Measurements from ENCODE around the gene FAM110A.
A peak's percentile ranks its signal among the peaks of the same experiment; 100 is the strongest.

The FAM110A gene

DNA sequence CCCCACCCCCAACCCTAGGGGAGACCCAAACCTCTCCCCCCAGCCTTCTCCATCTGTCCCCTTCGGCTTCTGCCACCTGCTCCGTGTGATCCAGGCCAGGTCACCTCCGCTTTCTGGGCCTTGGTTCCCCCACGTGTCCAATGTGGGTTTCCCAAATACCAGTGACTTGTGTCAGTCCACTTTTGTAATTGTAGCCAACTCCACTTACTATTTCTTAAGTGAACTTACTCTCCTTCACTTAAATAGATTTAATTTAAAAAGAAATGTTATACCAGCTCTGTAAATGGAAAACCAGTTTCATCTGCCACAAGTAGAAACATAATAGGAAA lies 10.0 kb upstream of the FAM110A start:
- Histone ChIP-seq H4K91ac (ENCODE audit: low read depth, low read length, poor library complexity) (no peak overlapping the region), H3K4me3 (ENCODE audit: low read length in 2 of 2) (no peak overlapping the region), H3K4me2 (ENCODE audit: insufficient read depth, low read length, poor library complexity, severe bottlenecking) (no peak overlapping the region), H3K4ac (ENCODE audit: low read length) (no peak overlapping the region), H3K9ac (ENCODE audit: low read depth, low read length, poor library complexity) (no peak overlapping the region), H3K27ac (replicated peaks; ENCODE audit: low read length) (no peak overlapping the region), H3K79me1 (ENCODE audit: low read depth, low read length) (no peaks in the 10 kb centered on the region), H2AFZ (ENCODE audit: low read length) (no peak overlapping the region), H3K14ac (ENCODE audit: low read length) (peak overlapping the region; percentile 14), H3K4me1 (ENCODE audit: control insufficient read depth in 2 of 2, insufficient read depth in 1 of 2, low read depth in 1 of 2, low read length in 2 of 2) (peaks cover 4 to 6% of the 10 kb centered on the region in 2 donors), H2BK120ac (ENCODE audit: low read depth, low read length) (no peak overlapping the region), H3K23ac (ENCODE audit: low read depth, low read length, poor library complexity) (no peak overlapping the region), H4K8ac (ENCODE audit: low read depth, low read length) (no peak overlapping the region), H2BK5ac (ENCODE audit: low read length) (no peak overlapping the region), H3K9me3 (replicated peaks in 1 of 2; ENCODE audit: control insufficient read depth in 2 of 2, insufficient read depth in 1 of 2, low read depth in 1 of 2, low read length in 2 of 2) (no peaks in the 10 kb centered on the region), H2BK12ac (ENCODE audit: low read length) (no peak overlapping the region), H3K36me3 (replicated peaks in 1 of 2; ENCODE audit: control insufficient read depth in 2 of 2, insufficient read depth in 2 of 2, low read length in 2 of 2) (no peaks in the 10 kb centered on the region), H3K27me3 (ENCODE audit: control insufficient read depth in 3 of 3, insufficient read depth in 3 of 3, low read depth in 1 of 3, low read length in 3 of 3) (no peaks in the 10 kb centered on the region), H3K18ac (ENCODE audit: low read length) (peak overlapping the region; percentile 84), H2BK15ac (ENCODE audit: low read length) (peak overlapping the region; percentile 38), H2AK5ac (ENCODE audit: low read depth, low read length) (peak overlapping the region; percentile 6)
- no peak for DNase-seq (ENCODE audit: low spot score)
- no CpG with 5 or more reads among the region's 4 CpGs for WGBS, 2 donors (ENCODE audit: extremely low coverage in 2 of 2, insufficient read length in 2 of 2, insufficient replicate concordance in 1 of 2)

DNA sequence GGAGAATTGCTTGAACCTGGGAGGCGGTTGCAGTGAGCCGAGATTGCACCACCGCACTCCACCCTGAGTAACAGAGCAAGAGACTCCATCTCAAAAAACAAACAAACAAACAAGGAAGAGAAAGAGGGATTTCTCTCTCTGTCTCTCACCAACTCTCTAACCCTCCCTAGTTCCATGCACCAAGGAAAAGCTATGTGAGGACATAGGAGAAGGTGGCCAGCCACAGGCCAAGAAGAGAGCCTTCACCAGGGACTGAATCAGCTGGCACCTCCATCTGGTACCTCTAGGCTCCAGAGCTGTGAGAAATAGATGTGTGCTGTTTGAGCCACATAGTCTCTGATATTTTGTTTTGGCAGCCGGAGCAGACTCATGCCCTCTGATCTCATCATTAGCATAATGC lies 9.0 kb upstream of the FAM110A start:
- Histone ChIP-seq H2BK120ac (ENCODE audit: low read depth, low read length) (no peak overlapping the region), H3K79me1 (ENCODE audit: low read depth, low read length) (no peaks in the 10 kb centered on the region), H2BK5ac (ENCODE audit: low read length) (no peak overlapping the region), H4K91ac (ENCODE audit: low read depth, low read length, poor library complexity) (no peak overlapping the region), H3K9me3 (replicated peaks in 1 of 2; ENCODE audit: control insufficient read depth in 2 of 2, insufficient read depth in 1 of 2, low read depth in 1 of 2, low read length in 2 of 2) (no peaks in the 10 kb centered on the region), H3K4me3 (ENCODE audit: low read length in 2 of 2) (no peak overlapping the region), H3K27me3 (ENCODE audit: control insufficient read depth in 3 of 3, insufficient read depth in 3 of 3, low read depth in 1 of 3, low read length in 3 of 3) (peaks cover 0 to 5% (median 0%) of the 10 kb centered on the region in 3 experiments), H3K23ac (ENCODE audit: low read depth, low read length, poor library complexity) (no peak overlapping the region), H2AFZ (ENCODE audit: low read length) (no peak overlapping the region), H3K18ac (ENCODE audit: low read length) (no peak overlapping the region), H3K4ac (ENCODE audit: low read length) (no peak overlapping the region), H3K14ac (ENCODE audit: low read length) (no peak overlapping the region), H3K36me3 (replicated peaks in 1 of 2; ENCODE audit: control insufficient read depth in 2 of 2, insufficient read depth in 2 of 2, low read length in 2 of 2) (no peaks in the 10 kb centered on the region), H4K8ac (ENCODE audit: low read depth, low read length) (no peak overlapping the region), H3K9ac (ENCODE audit: low read depth, low read length, poor library complexity) (no peak overlapping the region), H2BK12ac (ENCODE audit: low read length) (no peak overlapping the region), H2AK5ac (ENCODE audit: low read depth, low read length) (no peak overlapping the region), H3K4me1 (ENCODE audit: control insufficient read depth in 2 of 2, insufficient read depth in 1 of 2, low read depth in 1 of 2, low read length in 2 of 2) (peaks cover 4 to 6% of the 10 kb centered on the region in 2 donors), H3K27ac (replicated peaks; ENCODE audit: low read length) (no peak overlapping the region), H2BK15ac (ENCODE audit: low read length) (no peak overlapping the region), H3K4me2 (ENCODE audit: insufficient read depth, low read length, poor library complexity, severe bottlenecking) (no peak overlapping the region)
- no CpG with 5 or more reads among the region's 4 CpGs for WGBS, 2 donors (ENCODE audit: extremely low coverage in 2 of 2, insufficient read length in 2 of 2, insufficient replicate concordance in 1 of 2)
- no peak for DNase-seq (ENCODE audit: low spot score)

DNA sequence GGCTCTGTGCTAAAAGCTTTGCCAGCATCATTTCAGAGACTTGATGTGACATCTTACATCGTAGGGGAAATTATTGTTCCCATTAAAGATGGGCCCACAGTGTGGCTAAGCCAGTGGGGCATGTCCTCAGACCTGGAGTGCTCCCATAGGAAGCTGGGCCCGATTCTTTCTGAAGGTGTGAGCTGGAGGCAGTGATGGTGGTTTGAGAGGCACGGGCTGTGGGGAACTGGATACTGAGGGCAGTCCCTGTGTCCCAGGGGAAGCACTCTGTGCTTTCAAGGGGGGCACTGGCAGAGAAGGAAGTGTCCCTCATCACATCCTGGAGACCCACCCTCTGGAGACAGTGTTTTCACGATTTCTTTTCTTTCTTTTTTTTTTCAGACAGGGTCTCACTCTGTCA lies 8.6 kb upstream of the FAM110A start:
- H3K27me3 ChIP-seq (ENCODE audit: control insufficient read depth in 3 of 3, insufficient read depth in 3 of 3, low read depth in 1 of 3, low read length in 3 of 3): peaks cover 0 to 9% (median 0%) of the 10 kb centered on the region in 3 experiments
- no CpG with 5 or more reads among the region's 4 CpGs for WGBS, 2 donors (ENCODE audit: extremely low coverage in 2 of 2, insufficient read length in 2 of 2, insufficient replicate concordance in 1 of 2)
- H3K9ac ChIP-seq (ENCODE audit: low read depth, low read length, poor library complexity): no peak overlapping the region

DNA sequence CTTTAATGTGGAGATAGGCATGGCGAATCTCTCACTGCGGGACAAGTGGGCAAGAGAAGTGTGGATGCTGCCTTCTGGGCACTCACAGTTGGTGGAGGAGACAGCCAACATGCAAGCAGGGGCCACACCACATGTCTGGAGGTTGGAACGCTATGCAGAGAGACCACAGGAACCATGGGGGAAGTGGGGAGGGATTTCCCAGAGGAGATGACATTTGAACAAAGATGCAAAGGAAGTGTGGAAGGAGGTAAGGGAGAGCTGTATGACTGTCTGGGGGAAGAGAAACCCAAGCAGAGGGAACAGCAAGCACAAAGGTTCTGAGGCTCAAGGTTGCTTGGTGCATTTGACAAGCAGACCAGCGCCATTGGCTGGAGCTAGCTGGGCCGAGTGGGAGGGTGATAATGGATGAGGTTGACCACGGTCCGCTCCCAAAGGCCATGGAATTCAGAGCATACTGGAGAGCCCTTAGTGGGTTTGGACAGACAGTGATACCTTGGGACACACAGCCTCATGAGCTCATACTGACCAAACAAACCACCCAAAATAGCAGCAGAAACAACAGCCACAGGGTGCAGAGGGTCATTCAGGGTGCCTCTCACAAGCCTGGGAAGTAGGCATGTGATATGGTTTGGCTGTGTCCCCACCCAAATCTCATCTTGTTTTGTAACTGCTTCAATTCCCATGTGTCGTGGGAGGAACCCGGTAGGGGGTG lies 7.6 kb upstream of the FAM110A start:
- no CpG with 5 or more reads among the region's 9 CpGs for WGBS, 2 donors (ENCODE audit: extremely low coverage in 2 of 2, insufficient read length in 2 of 2, insufficient replicate concordance in 1 of 2)

More for the DNA sequence above, 8.6 kb upstream of the FAM110A start:
- Histone ChIP-seq H4K91ac (ENCODE audit: low read depth, low read length, poor library complexity) (no peak overlapping the region), H2BK5ac (ENCODE audit: low read length) (no peak overlapping the region), H4K8ac (ENCODE audit: low read depth, low read length) (no peak overlapping the region), H3K4me1 (ENCODE audit: control insufficient read depth in 2 of 2, insufficient read depth in 1 of 2, low read depth in 1 of 2, low read length in 2 of 2) (peaks cover 4 to 6% of the 10 kb centered on the region in 2 donors), H2BK12ac (ENCODE audit: low read length) (no peak overlapping the region), H3K4ac (ENCODE audit: low read length) (no peak overlapping the region), H3K4me3 (ENCODE audit: low read length in 2 of 2) (no peak overlapping the region), H2BK120ac (ENCODE audit: low read depth, low read length) (no peak overlapping the region), H3K23ac (ENCODE audit: low read depth, low read length, poor library complexity) (no peak overlapping the region), H3K27ac (replicated peaks; ENCODE audit: low read length) (no peak overlapping the region), H3K36me3 (replicated peaks in 1 of 2; ENCODE audit: control insufficient read depth in 2 of 2, insufficient read depth in 2 of 2, low read length in 2 of 2) (no peaks in the 10 kb centered on the region), H3K18ac (ENCODE audit: low read length) (no peak overlapping the region), H2BK15ac (ENCODE audit: low read length) (no peak overlapping the region), H3K79me1 (ENCODE audit: low read depth, low read length) (no peaks in the 10 kb centered on the region), H2AK5ac (ENCODE audit: low read depth, low read length) (no peak overlapping the region), H3K9me3 (replicated peaks in 1 of 2; ENCODE audit: control insufficient read depth in 2 of 2, insufficient read depth in 1 of 2, low read depth in 1 of 2, low read length in 2 of 2) (no peaks in the 10 kb centered on the region), H2AFZ (ENCODE audit: low read length) (no peak overlapping the region), H3K4me2 (ENCODE audit: insufficient read depth, low read length, poor library complexity, severe bottlenecking) (no peak overlapping the region), H3K14ac (ENCODE audit: low read length) (no peak overlapping the region)
- no peak for DNase-seq (ENCODE audit: low spot score)

More for the DNA sequence above, 7.6 kb upstream of the FAM110A start:
- H2BK120ac ChIP-seq (ENCODE audit: low read depth, low read length): no peak overlapping the region
- no peak for DNase-seq (ENCODE audit: low spot score)
- no peak overlapping the region for H3K4me3 ChIP-seq (ENCODE audit: low read length in 2 of 2)
- no peak overlapping the region for H3K4me2 ChIP-seq (ENCODE audit: insufficient read depth, low read length, poor library complexity, severe bottlenecking)
- no peaks in the 10 kb centered on the region for H3K36me3 ChIP-seq (replicated peaks in 1 of 2; ENCODE audit: control insufficient read depth in 2 of 2, insufficient read depth in 2 of 2, low read length in 2 of 2)
- no peak overlapping the region for H3K14ac ChIP-seq (ENCODE audit: low read length)
- H3K79me1 ChIP-seq (ENCODE audit: low read depth, low read length): no peaks in the 10 kb centered on the region
- H2BK12ac ChIP-seq (ENCODE audit: low read length): no peak overlapping the region
- no peak overlapping the region for H4K8ac ChIP-seq (ENCODE audit: low read depth, low read length)
- no peak overlapping the region for H3K18ac ChIP-seq (ENCODE audit: low read length)
- no peaks in the 10 kb centered on the region for H3K9me3 ChIP-seq (replicated peaks in 1 of 2; ENCODE audit: control insufficient read depth in 2 of 2, insufficient read depth in 1 of 2, low read depth in 1 of 2, low read length in 2 of 2)
- H3K9ac ChIP-seq (ENCODE audit: low read depth, low read length, poor library complexity): no peak overlapping the region
- H3K4me1 ChIP-seq (ENCODE audit: control insufficient read depth in 2 of 2, insufficient read depth in 1 of 2, low read depth in 1 of 2, low read length in 2 of 2): peaks cover 4 to 6% of the 10 kb centered on the region in 2 donors
- H2AFZ ChIP-seq (ENCODE audit: low read length): no peak overlapping the region
- H4K91ac ChIP-seq (ENCODE audit: low read depth, low read length, poor library complexity): no peak overlapping the region
- H3K27ac ChIP-seq (replicated peaks; ENCODE audit: low read length): no peak overlapping the region
- no peak overlapping the region for H2BK15ac ChIP-seq (ENCODE audit: low read length)
- H3K27me3 ChIP-seq (ENCODE audit: control insufficient read depth in 3 of 3, insufficient read depth in 3 of 3, low read depth in 1 of 3, low read length in 3 of 3): peaks cover 0 to 10% (median 0%) of the 10 kb centered on the region in 3 experiments
- H3K23ac ChIP-seq (ENCODE audit: low read depth, low read length, poor library complexity): no peak overlapping the region
- no peak overlapping the region for H2BK5ac ChIP-seq (ENCODE audit: low read length)
- no peak overlapping the region for H3K4ac ChIP-seq (ENCODE audit: low read length)
- no peak overlapping the region for H2AK5ac ChIP-seq (ENCODE audit: low read depth, low read length)
